NCI-H2107 (cell line): ENCODE results near the gene NDUFB7.
A peak's percentile ranks its signal among the peaks of the same experiment; 100 is the strongest.
"Not testable (repeated sequence)": the region's sequence is repeated elsewhere in the genome, so short reads cannot be mapped to it uniquely, and the experiment has no call there.

Source experiments
- DNase-seq: peaks from one replicate; lab custom pipeline; 2025; lab: John Stamatoyannopoulos, UW

NDUFB7 gene

GRCh38 chr19:14553042-14553938, 18.6 kb downstream of the NDUFB7 start:
- DNase-seq: no peak

GRCh38 chr19:14552006-14552360, 19.9 kb downstream of the NDUFB7 start:
- DNase-seq: not testable (repeated sequence)

GRCh38 chr19:14551134-14552005, 20.5 kb downstream of the NDUFB7 start:
- DNase-seq: not testable (repeated sequence)

- no peak for DNase-seq
Measured at GRCh38 chr19:14550201-14550754, 21.6 kb downstream of the NDUFB7 start.

GRCh38 chr19:14545716-14546082, 26.2 kb downstream of the NDUFB7 start:
- peak; percentile 95 for DNase-seq

GRCh38 chr19:14544977-14545715, 26.7 kb downstream of the NDUFB7 start:
- peak; percentile 95 for DNase-seq

GRCh38 chr19:14544047-14544446, 27.8 kb downstream of the NDUFB7 start:
- no peak for DNase-seq

GRCh38 chr19:14542711-14543328, 29.0 kb downstream of the NDUFB7 start:
- no peak for DNase-seq

- not testable (repeated sequence) for DNase-seq
Measured at GRCh38 chr19:14541979-14542378, 29.9 kb downstream of the NDUFB7 start.

GRCh38 chr19:14540741-14541525, 30.9 kb downstream of the NDUFB7 start:
- DNase-seq: no peak

- DNase-seq: no peak
Measured at GRCh38 chr19:14536926-14537692, 34.8 kb downstream of the NDUFB7 start.

GRCh38 chr19:14533450-14533849, 38.4 kb downstream of the NDUFB7 start:
- no peak for DNase-seq

GRCh38 chr19:14530506-14530905, 41.4 kb downstream of the NDUFB7 start:
- no peak for DNase-seq

- DNase-seq: no peak
Measured at GRCh38 chr19:14530005-14530348, 41.9 kb downstream of the NDUFB7 start.

- peak; percentile 98 for DNase-seq
Measured at GRCh38 chr19:14529254-14530004, 42.4 kb downstream of the NDUFB7 start, which contains the start of gene TECR. Gene TECR (plus strand): TSS chr19:14529594. CDS start chr19:14529697, 103 bp downstream.

- no peak for DNase-seq
Measured at GRCh38 chr19:14528419-14529253, 43.2 kb downstream of the NDUFB7 start.

GRCh38 chr19:14526423-14526822, 45.4 kb downstream of the NDUFB7 start:
- DNase-seq: no peak

- DNase-seq: no peak
Measured at GRCh38 chr19:14525729-14526128, 46.1 kb downstream of the NDUFB7 start.
